Measurements from ENCODE around the gene FAM53A.

- no peak for TF ChIP-seq CTCF (IDR thresholded peaks at IDR 0.05)
- TF ChIP-seq POLR2A (IDR thresholded peaks at IDR 0.05): no peak
- no peak for TF ChIP-seq POLR2AphosphoS5 (IDR thresholded peaks at IDR 0.05)
- TF ChIP-seq EP300 (IDR thresholded peaks at IDR 0.05): no peak
These were observed 91.2 kb downstream of the FAM53A start for GRCh38 chr4:1592709-1593417.
